Psoas muscle (tissue), 8 donors: ENCODE results near the gene DNM3. TPM values are rescaled to one million over a fixed set of nuclear protein-coding genes. Genes with fewer than 3 reads are reported as not detected.

ENCODE experiments used
- ATAC-seq, 4 donors: fragments of 200-7000 bp; cut with Tn5 transposase; one replicate each; pipeline ENCODE4 v1.9.1; 2020; ENCODE audit warnings: moderate library complexity in 3 of 4, mild to moderate bottlenecking in 2 of 4
- DNase-seq, 2 donors: peaks; one replicate each; pipeline ENCODE4 v3.0.0-alpha.2; 2020
- H3K27ac ChIP-seq: fragments of 200-600 bp; one replicate; pipeline ENCODE4 v1.8.0; 2022
- H3K27me3 ChIP-seq, 3 donors: fragments of 200-600 bp in 1 of 3; one replicate each; pipeline versions ENCODE4 v1.6.1 to v1.8.0; 2013 to 2022; ENCODE audit warnings: low read length in 2 of 3, mild to moderate bottlenecking in 2 of 3, moderate library complexity in 1 of 3; ENCODE audit not compliant: insufficient read depth in 3 of 3
- H3K36me3 ChIP-seq, 2 donors: fragments of 200-600 bp in 1 of 2; one replicate each; pipeline versions ENCODE4 v1.6.1 to v1.8.0; 2013 to 2022; ENCODE audit warnings: low read depth in 1 of 2, mild to moderate bottlenecking in 1 of 2, moderate library complexity in 1 of 2; ENCODE audit not compliant: insufficient read depth in 1 of 2
- H3K4me1 ChIP-seq: fragments of 200-600 bp; one replicate; pipeline ENCODE4 v1.8.0; 2022
- H3K4me3 ChIP-seq: fragments of 200-600 bp; one replicate; pipeline ENCODE4 v1.8.0; 2022; ENCODE audit warnings: mild to moderate bottlenecking
- H3K9me3 ChIP-seq: fragments of 200-600 bp; one replicate; pipeline ENCODE4 v1.8.0; 2022
- WGBS, 3 donors: extraction: QIAGEN DNeasy Blood & Tissue Kit; methylation state at CpG; one replicate each; pipeline versions ENCODE4 v1.1.6 to v1.1.7; 2013; 5-methylcytosine and 5-hydroxymethylcytosine counted together
- intact Hi-C, 2 donors: fragments of 100-400 bp; cut with DNase I; formaldehyde crosslinking; loops; one replicate each; pipeline versions ENCODE4 v1.11.0 to v1.14.2; 2022
- polyA plus RNA-seq, 3 donors: library from polyadenylated mRNA; stranded (reverse); fragments of 200-250 nt; gene quantifications; one replicate each; pipeline ENCODE4 v1.2.3, GENCODE V29; 2013
- total RNA-seq, 4 donors: library from RNA; stranded (reverse); fragmentation: NEBNext Ultra II Directional in 2 of 4; extraction: Animal tissue kit (Norgen Biotek cat#: 25700) in 2 of 4; gene quantifications; one replicate each; pipeline versions ENCODE4 v1.2.1 to v1.2.4, GENCODE V29; 2021 to 2023
- TF ChIP-seq, protein P1 (sequence below): fragments of 200-600 bp; IDR thresholded peaks from one replicate; pipeline ENCODE4 v1.8.0; 2022; ENCODE audit warnings: antibody characterized with exemption
- donor health status: healthy with polysubstance abuse.
- donor health status: DM: no; HTN: no; CAD: no; lungs with moderate emphysema.
- donor health status: Bipolar disorder and iron deficiency.
- donor health status: healthy.
- donor health status: DM: yes; HTN: yes; CAD: no.
- donor health status: DM: no; HTN: no; CAD: no.
- donor health status: DM: no; HTN: no; CAD: no.
- donor health status: DM: yes; HTN: yes; CAD: no.

Gene DNM3
- total and polyA plus RNA-seq, 7 donors: 0.31 to 1.0 (median 0.77) TPM

DNA sequence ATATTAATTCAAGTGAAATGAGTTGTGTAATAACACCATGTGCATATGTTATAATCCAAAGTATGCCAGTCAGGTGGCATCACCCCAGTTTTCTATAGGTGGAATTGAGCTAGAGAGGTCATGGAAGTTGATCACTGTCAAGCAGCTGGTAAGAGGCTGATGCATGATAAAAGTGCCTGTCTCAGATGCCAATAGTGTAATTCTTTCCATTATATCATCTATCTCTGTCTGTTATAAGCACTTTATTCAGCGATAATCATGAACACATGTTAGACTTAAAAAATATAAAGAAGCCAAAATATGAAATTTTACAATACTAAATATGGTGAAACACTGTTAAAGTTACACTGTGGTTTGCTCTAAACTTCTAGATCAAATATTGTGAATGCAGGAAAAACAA lies 156.6 kb downstream of the DNM3 start:
- ATAC-seq (no peak), DNase-seq (no peak)
- no peaks in the 10 kb centered on the region for H3K27me3 ChIP-seq
- WGBS, 3 donors: 75 to 84% (median 77%) methylated on average over 1 of the region's 1 CpG
- intact Hi-C loops: no loop called here
- H3K9me3 ChIP-seq: no peaks in the 10 kb centered on the region
- TF ChIP-seq, protein P1, sequence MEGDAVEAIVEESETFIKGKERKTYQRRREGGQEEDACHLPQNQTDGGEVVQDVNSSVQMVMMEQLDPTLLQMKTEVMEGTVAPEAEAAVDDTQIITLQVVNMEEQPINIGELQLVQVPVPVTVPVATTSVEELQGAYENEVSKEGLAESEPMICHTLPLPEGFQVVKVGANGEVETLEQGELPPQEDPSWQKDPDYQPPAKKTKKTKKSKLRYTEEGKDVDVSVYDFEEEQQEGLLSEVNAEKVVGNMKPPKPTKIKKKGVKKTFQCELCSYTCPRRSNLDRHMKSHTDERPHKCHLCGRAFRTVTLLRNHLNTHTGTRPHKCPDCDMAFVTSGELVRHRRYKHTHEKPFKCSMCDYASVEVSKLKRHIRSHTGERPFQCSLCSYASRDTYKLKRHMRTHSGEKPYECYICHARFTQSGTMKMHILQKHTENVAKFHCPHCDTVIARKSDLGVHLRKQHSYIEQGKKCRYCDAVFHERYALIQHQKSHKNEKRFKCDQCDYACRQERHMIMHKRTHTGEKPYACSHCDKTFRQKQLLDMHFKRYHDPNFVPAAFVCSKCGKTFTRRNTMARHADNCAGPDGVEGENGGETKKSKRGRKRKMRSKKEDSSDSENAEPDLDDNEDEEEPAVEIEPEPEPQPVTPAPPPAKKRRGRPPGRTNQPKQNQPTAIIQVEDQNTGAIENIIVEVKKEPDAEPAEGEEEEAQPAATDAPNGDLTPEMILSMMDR: no peak
- no peak overlapping the region for H3K27ac ChIP-seq
- H3K4me3 ChIP-seq: no peak overlapping the region
- H3K4me1 ChIP-seq: no peaks in the 10 kb centered on the region
- H3K36me3 ChIP-seq: no peaks in the 10 kb centered on the region

DNA sequence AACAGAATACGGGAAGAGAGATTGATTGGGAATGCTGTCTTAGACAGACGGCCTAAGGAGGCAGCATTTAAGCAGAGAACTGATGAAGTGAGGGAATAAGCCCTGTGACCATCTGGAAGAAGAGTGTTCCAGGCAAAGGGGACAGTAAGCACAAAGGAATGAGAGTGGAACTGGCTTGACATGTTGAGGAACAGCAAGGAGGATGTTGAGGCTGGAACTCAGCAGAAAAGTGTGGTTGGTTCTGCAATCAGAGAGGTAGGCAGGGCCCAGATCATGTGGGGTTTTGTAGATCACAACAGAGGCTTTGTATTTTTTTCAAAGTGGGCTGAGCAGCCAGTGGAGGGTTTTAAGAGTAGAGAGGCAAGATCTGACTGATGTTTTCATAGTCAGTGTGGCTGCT lies 157.4 kb downstream of the DNM3 start:
- no peaks in the 10 kb centered on the region for H3K9me3 ChIP-seq
- no peak overlapping the region for H3K4me3 ChIP-seq
- 70 to 83% (median 81%) methylated on average over 2 of the region's 2 CpGs for WGBS, 3 donors
- H3K4me1 ChIP-seq: no peaks in the 10 kb centered on the region
- TF ChIP-seq, protein P1: no peak
- no peaks in the 10 kb centered on the region for H3K36me3 ChIP-seq
- ATAC-seq (no peak), DNase-seq (no peak)
- no peak overlapping the region for H3K27ac ChIP-seq
- intact Hi-C loops: no loop called here
- no peaks in the 10 kb centered on the region for H3K27me3 ChIP-seq

DNA sequence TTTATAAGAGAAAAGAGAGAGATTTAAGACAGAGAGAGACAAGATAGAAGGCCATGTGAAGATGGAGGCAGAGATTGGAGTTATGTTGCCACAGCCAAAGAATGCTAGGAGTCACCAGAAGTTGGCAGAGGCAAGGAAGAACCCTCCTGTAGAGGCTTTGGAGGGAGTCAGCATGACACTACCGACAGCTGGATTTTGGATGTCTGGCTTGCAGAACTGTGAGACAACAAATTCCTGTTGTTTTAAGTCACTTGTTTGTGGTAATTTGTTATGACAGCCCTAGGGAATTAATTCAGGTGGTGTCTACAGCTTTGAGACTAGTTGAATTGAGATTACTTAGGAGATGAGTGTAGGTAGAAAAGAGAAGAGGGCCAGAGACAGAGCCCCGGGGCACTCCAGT lies 158.5 kb downstream of the DNM3 start:
- 42 to 58% (median 52%) methylated on average over 2 of the region's 2 CpGs for WGBS, 3 donors
- TF ChIP-seq, protein P1: no peak
- H3K4me3 ChIP-seq: no peak overlapping the region
- no peaks in the 10 kb centered on the region for H3K27me3 ChIP-seq
- H3K4me1 ChIP-seq: no peaks in the 10 kb centered on the region
- ATAC-seq (no peak), DNase-seq (no peak)
- no peaks in the 10 kb centered on the region for H3K36me3 ChIP-seq
- no peak overlapping the region for H3K27ac ChIP-seq
- no peaks in the 10 kb centered on the region for H3K9me3 ChIP-seq
- intact Hi-C loops: loop anchor here in 1 of 2 donors (5.0 kb wide), 1 partner anchor 398 kb away; no protein-coding TSS in a partner anchor

DNA sequence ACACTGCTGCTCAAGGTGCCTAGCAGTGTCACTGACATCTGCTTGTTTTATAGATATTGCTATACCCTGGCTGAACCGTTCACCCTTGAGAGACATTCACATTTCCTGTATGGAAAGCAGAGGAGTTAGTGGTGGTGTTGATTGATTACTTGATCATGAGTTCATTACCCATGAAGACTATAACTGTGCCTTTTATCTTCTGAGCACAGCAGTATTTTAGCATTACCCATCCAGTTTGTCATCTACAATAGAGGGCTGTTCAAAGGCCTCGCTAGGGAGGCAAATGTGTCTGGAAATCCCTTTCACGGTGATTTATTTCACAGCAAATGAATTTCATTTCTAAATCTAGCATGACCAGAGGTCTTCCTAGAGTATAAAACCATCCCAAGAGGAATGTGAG lies 160.0 kb downstream of the DNM3 start:
- intact Hi-C loops: loop anchor here in 1 of 2 donors (5.0 kb wide), 1 partner anchor 396 kb away; no protein-coding TSS in a partner anchor
- Histone ChIP-seq H3K36me3 (no peaks in the 10 kb centered on the region), H3K27me3 (no peaks in the 10 kb centered on the region), H3K4me1 (no peaks in the 10 kb centered on the region), H3K27ac (no peak overlapping the region), H3K4me3 (no peak overlapping the region), H3K9me3 (no peaks in the 10 kb centered on the region)
- no peak for DNase-seq
- no peak for ATAC-seq
- WGBS, 3 donors: 46 to 59% (median 58%) methylated on average over 3 of the region's 3 CpGs
- TF ChIP-seq, protein P1: no peak

DNA sequence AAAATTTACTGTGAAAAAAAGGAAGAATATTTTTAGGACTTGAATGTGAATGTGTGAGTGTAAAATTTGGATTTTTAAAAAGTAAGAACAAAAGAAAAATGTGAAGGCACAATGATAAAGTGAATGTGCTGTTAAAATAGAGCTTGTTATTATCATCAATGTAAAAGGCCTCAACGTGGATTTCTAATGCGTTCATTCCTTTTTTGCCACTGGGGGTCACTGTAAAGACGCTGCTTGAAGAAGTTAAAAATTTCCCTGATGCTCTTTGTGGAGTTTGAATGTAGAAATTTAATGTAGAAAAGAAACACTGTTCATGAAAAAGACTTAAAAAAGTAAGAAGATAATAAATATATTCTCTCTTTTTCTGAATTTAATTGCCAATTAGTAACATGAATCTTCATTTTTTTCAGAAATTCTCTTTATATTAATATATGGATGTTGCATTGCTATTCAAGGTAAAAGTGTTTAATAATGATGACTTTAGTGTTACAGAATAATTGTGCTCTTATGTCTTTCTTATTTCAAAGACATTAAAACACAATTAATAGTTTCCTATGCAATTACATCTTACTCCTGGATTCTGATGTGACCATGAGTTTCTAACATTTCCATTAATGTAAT lies 161.5 kb downstream of the DNM3 start:
- Histone ChIP-seq H3K4me1 (no peaks in the 10 kb centered on the region), H3K36me3 (no peaks in the 10 kb centered on the region), H3K27me3 (no peaks in the 10 kb centered on the region), H3K27ac (no peak overlapping the region), H3K9me3 (no peaks in the 10 kb centered on the region), H3K4me3 (no peak overlapping the region)
- WGBS, 3 donors: 18 to 25% (median 22%) methylated on average over 3 of the region's 3 CpGs
- no peak for DNase-seq
- TF ChIP-seq, protein P1: peak; percentile 50
- intact Hi-C loops: loop anchor here in 1 of 2 donors (5.0 kb wide), 1 partner anchor 394 kb away; no protein-coding TSS in a partner anchor
- ATAC-seq: peak in 1 of 4 donors; percentile 44
